Measurements from ENCODE around the gene ALDH2. TPM values are rescaled to one million over a fixed set of nuclear protein-coding genes. Genes with fewer than 3 reads are reported as not detected.

ALDH2 gene
- total RNA-seq, 1 donor, result 11.9 TPM

DNA sequence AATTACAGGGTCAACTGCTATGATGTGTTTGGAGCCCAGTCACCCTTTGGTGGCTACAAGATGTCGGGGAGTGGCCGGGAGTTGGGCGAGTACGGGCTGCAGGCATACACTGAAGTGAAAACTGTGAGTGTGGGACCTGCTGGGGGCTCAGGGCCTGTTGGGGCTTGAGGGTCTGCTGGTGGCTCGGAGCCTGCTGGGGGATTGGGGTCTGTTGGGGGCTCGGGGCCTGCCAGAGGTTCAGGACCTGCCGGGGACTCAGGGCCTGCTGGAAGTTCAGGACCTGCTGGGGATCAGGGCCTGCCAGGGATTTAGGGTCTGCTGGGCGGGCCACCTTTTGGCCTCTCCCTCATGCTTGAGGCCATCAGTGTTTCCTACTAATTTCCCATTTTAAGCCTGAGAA lies 37.1 kb downstream of the ALDH2 start:
- H3K4me1 ChIP-seq (ENCODE audit: insufficient read depth, low read length), result no peaks in the 10 kb centered on the region
- no peaks in the 10 kb centered on the region for H3K36me3 ChIP-seq (ENCODE audit: insufficient read depth, low read length)
- no peaks in the 10 kb centered on the region for H4K20me1 ChIP-seq (ENCODE audit: insufficient read depth, low read length)
- no peak overlapping the region for H3K4me3 ChIP-seq (ENCODE audit: insufficient read depth, low read length)
- no peaks in the 10 kb centered on the region for H3K9me3 ChIP-seq (ENCODE audit: low read depth, low read length)
- no peak for DNase-seq (ENCODE audit: insufficient read length, low spot score, missing footprints)
- no peak overlapping the region for H3K4me2 ChIP-seq (ENCODE audit: insufficient read depth, low read length)
- no peak overlapping the region for H3K27ac ChIP-seq (ENCODE audit: low read depth, low read length)
- H3K27me3 ChIP-seq (ENCODE audit: insufficient read depth, low read length), result no peaks in the 10 kb centered on the region
- H2AFZ ChIP-seq (ENCODE audit: low read length), result no peak overlapping the region
- no peaks in the 10 kb centered on the region for H3K79me2 ChIP-seq (ENCODE audit: insufficient read depth, low read length)
- TF ChIP-seq, protein P1, sequence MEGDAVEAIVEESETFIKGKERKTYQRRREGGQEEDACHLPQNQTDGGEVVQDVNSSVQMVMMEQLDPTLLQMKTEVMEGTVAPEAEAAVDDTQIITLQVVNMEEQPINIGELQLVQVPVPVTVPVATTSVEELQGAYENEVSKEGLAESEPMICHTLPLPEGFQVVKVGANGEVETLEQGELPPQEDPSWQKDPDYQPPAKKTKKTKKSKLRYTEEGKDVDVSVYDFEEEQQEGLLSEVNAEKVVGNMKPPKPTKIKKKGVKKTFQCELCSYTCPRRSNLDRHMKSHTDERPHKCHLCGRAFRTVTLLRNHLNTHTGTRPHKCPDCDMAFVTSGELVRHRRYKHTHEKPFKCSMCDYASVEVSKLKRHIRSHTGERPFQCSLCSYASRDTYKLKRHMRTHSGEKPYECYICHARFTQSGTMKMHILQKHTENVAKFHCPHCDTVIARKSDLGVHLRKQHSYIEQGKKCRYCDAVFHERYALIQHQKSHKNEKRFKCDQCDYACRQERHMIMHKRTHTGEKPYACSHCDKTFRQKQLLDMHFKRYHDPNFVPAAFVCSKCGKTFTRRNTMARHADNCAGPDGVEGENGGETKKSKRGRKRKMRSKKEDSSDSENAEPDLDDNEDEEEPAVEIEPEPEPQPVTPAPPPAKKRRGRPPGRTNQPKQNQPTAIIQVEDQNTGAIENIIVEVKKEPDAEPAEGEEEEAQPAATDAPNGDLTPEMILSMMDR (IDR thresholded peaks at IDR 0.05; ENCODE audit: extremely low read depth, low read depth, low read length), result no peak

DNA sequence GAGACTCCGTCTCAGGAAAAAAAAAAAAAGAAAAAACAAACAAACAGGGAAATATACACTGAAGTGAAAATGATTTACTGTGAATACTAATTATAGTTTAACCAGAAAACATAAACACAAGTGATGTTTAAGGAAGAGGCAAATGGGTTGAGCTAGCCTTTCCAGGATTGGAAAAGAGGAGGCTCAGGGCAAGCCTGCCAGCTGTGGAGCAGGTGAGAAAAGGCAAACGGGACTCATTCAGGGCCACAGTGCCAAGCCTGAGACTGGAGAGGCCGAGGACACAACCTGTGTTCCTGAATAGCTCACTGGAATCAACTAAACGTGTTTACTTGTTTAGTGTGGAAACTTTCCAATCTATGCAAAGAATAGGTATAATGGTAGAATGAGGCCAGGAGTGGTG lies 39.6 kb downstream of the ALDH2 start:
- no peak overlapping the region for H3K27ac ChIP-seq (ENCODE audit: low read depth, low read length)
- no peaks in the 10 kb centered on the region for H3K27me3 ChIP-seq (ENCODE audit: insufficient read depth, low read length)
- H3K4me1 ChIP-seq (ENCODE audit: insufficient read depth, low read length), result no peaks in the 10 kb centered on the region
- no peaks in the 10 kb centered on the region for H4K20me1 ChIP-seq (ENCODE audit: insufficient read depth, low read length)
- no peaks in the 10 kb centered on the region for H3K79me2 ChIP-seq (ENCODE audit: insufficient read depth, low read length)
- DNase-seq (ENCODE audit: insufficient read length, low spot score, missing footprints), result peak; percentile 60
- no peaks in the 10 kb centered on the region for H3K36me3 ChIP-seq (ENCODE audit: insufficient read depth, low read length)
- no peak overlapping the region for H2AFZ ChIP-seq (ENCODE audit: low read length)
- H3K9me3 ChIP-seq (ENCODE audit: low read depth, low read length), result no peaks in the 10 kb centered on the region
- no peak overlapping the region for H3K4me3 ChIP-seq (ENCODE audit: insufficient read depth, low read length)
- TF ChIP-seq, protein P1 (IDR thresholded peaks at IDR 0.05; ENCODE audit: extremely low read depth, low read depth, low read length), result no peak
- no peak overlapping the region for H3K4me2 ChIP-seq (ENCODE audit: insufficient read depth, low read length)

DNA sequence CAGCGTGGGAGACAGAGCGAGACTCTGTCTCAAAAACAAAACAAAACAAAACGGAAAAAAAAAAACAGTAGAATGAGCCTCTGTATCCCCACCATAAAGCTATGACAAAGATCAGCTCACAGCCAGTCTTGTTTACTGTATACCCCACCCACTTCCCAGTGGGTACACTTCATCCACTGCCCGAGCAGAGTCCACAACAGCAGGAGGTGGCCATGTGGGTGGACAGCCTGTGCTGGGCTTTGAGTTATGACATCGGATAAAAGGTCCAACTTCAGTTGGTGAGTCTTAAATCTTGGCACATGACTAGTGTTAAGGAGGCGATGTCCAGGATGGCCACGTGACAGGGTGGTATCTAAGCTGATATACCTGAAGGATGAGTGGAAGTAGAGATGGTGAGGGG lies 40.5 kb downstream of the ALDH2 start:
- Histone ChIP-seq H4K20me1 (ENCODE audit: insufficient read depth, low read length) (no peaks in the 10 kb centered on the region), H2AFZ (ENCODE audit: low read length) (no peak overlapping the region), H3K27me3 (ENCODE audit: insufficient read depth, low read length) (no peaks in the 10 kb centered on the region), H3K27ac (ENCODE audit: low read depth, low read length) (no peak overlapping the region), H3K36me3 (ENCODE audit: insufficient read depth, low read length) (no peaks in the 10 kb centered on the region), H3K4me1 (ENCODE audit: insufficient read depth, low read length) (no peaks in the 10 kb centered on the region), H3K4me3 (ENCODE audit: insufficient read depth, low read length) (no peak overlapping the region), H3K79me2 (ENCODE audit: insufficient read depth, low read length) (no peaks in the 10 kb centered on the region), H3K9me3 (ENCODE audit: low read depth, low read length) (no peaks in the 10 kb centered on the region), H3K4me2 (ENCODE audit: insufficient read depth, low read length) (no peak overlapping the region)
- TF ChIP-seq, protein P1 (IDR thresholded peaks at IDR 0.05; ENCODE audit: extremely low read depth, low read depth, low read length), result no peak
- no peak for DNase-seq (ENCODE audit: insufficient read length, low spot score, missing footprints)

DNA sequence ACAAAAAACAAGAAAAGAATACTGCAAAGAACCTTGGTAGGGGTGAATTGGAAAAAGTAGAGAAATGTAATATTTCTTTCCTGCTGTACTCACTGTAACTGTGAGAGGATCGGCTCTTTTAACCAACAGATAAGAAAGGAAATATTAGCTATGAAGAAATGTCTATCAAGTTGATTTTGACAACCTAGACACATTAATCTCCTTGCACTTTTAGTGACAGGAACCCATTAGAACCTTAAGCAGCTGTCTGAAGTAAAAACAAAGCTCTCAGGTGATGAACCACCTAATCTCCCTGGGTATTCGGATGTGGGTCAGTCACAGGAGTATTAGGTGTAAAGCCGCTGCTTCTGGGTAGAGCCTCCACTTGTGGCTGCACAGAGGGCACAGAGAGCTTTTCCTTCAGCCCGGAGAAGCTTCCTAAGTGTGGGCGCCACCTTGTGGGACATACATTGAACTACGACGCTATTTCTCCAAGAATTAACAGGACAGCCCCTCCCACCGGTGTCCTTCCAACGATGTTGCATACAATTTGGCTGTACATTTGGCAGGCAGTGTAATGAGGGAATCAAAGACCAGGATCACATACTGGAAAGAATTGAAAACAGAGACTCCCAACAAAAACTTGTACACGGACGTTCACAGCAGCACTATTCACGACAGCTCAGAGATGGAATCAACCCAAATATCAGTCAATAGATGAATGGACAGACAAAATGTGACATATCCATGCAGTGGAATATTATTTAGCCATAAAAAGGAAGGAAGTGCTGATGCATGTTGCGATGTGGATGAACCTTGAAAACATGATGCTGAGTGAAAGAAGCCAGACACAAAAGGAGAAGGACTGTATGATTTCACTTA lies 46.4 kb downstream of the ALDH2 start:
- H2AFZ ChIP-seq (ENCODE audit: low read length), result no peak overlapping the region

More for the DNA sequence above, 46.4 kb downstream of the ALDH2 start:
- no peak overlapping the region for H3K27ac ChIP-seq (ENCODE audit: low read depth, low read length)
- no peak overlapping the region for H3K4me2 ChIP-seq (ENCODE audit: insufficient read depth, low read length)
- H3K36me3 ChIP-seq (ENCODE audit: insufficient read depth, low read length), result no peaks in the 10 kb centered on the region
- TF ChIP-seq, protein P1 (IDR thresholded peaks at IDR 0.05; ENCODE audit: extremely low read depth, low read depth, low read length), result peak; percentile 86
- no peaks in the 10 kb centered on the region for H3K9me3 ChIP-seq (ENCODE audit: low read depth, low read length)
- peaks cover 4% of the 10 kb centered on the region for H3K27me3 ChIP-seq (ENCODE audit: insufficient read depth, low read length)
- H3K4me1 ChIP-seq (ENCODE audit: insufficient read depth, low read length), result no peaks in the 10 kb centered on the region
- H3K4me3 ChIP-seq (ENCODE audit: insufficient read depth, low read length), result no peak overlapping the region
- no peaks in the 10 kb centered on the region for H4K20me1 ChIP-seq (ENCODE audit: insufficient read depth, low read length)
- H3K79me2 ChIP-seq (ENCODE audit: insufficient read depth, low read length), result no peaks in the 10 kb centered on the region
- DNase-seq (ENCODE audit: insufficient read length, low spot score, missing footprints), result peak; percentile 90

All from osteoblast (primary cell).